K562 (cell line): Measurements from ENCODE around the gene ZNF768. TPM values are rescaled to one million over a fixed set of nuclear protein-coding genes. Genes with fewer than 3 reads are reported as not detected.

Experiments
- HMG20A ChIP-seq: fragments of 450-650 bp; formaldehyde crosslinking; conservative IDR thresholded peaks from 2 replicates; pipeline ENCODE4 v1.4.0; 2020; ENCODE audit warnings: mild to moderate bottlenecking, mixed read lengths
- LEF1 ChIP-seq: fragments of 450-650 bp; IDR thresholded peaks from 2 replicates; pipeline ENCODE4 v1.6.1; 2016; ENCODE audit warnings: mild to moderate bottlenecking
- MED1 ChIP-seq: sonication (generic); formaldehyde crosslinking; IDR thresholded peaks from 2 replicates; pipeline ENCODE4 v1.8.1; 2023; ENCODE audit warnings: missing genetic modification reagents, borderline replicate concordance
- POLR2A ChIP-seq: fragments of 450-650 bp; conservative IDR thresholded peaks from 2 replicates; pipeline ENCODE4 v1.6.1; 2016
- SP2 ChIP-seq: IDR thresholded peaks from 2 replicates; pipeline ENCODE4 v1.6.1; 2011; ENCODE audit warnings: mild to moderate bottlenecking, low read depth, low read length, moderate library complexity; ENCODE audit not compliant: poor library complexity, severe bottlenecking; ENCODE audit errors: extremely low read depth
- polyA plus RNA-seq, 8 experiments: library from polyadenylated mRNA; depleted of rRNA in 4 of 8; stranded (reverse) in 5 of 8; unstranded in 3 of 8; fragments of >200 nt; fragmentation: Nextera tagmentation in 2 of 8; fragmentation: Illumina TruSeq in 1 of 8; extraction: Ambion mirVana in 2 of 8; extraction: Trizol in 1 of 8; gene quantifications; 2 replicates each; pipeline versions ENCODE4 v1.2.1 to v1.2.3, GENCODE V29; 2011 to 2014; ENCODE audit warnings: inconsistent platforms in 1 of 8, missing spikeins in 1 of 8
- total RNA-seq, 7 experiments: library from RNA; depleted of rRNA in 6 of 7; stranded (reverse); fragments of >200 nt in 6 of 7; fragmentation: Illumina TruSeq in 2 of 7; extraction: Trizol in 2 of 7; gene quantifications; 2 replicates each; pipeline versions ENCODE4 v1.2.1 to v1.2.3, GENCODE V29; 2011 to 2021; ENCODE audit warnings: low replicate concordance in 1 of 7
- TF ChIP-seq, protein P1 (sequence below): fragments of 200-600 bp; sonication (generic); IDR thresholded peaks from one replicate; pipeline ENCODE4 v1.6.1; 2012; ENCODE audit warnings: mild to moderate bottlenecking, low read depth, low read length, inconsistent platforms
- TF ChIP-seq, protein P2 (sequence below): fragments of 250-450 bp; sonication (Bioruptor Pico); IDR thresholded peaks from 2 replicates; pipeline ENCODE4 v1.8.0; 2022; ENCODE audit warnings: inconsistent platforms, mild to moderate bottlenecking, moderate library complexity, borderline replicate concordance
- TF ChIP-seq, protein P3 (sequence below): fragments of 250-450 bp; sonication (Bioruptor Pico); IDR thresholded peaks from 2 replicates; pipeline ENCODE4 v1.5.0; 2022; ENCODE audit warnings: mild to moderate bottlenecking
- TF ChIP-seq, protein P4 (sequence below): fragments of 450-650 bp; IDR thresholded peaks from 2 replicates; pipeline ENCODE4 v1.7.1; 2018; ENCODE audit warnings: mild to moderate bottlenecking, low read depth; ENCODE audit not compliant: partially characterized antibody

The ZNF768 gene
- total and polyA plus RNA-seq, 9 of the 15 experiments (the other 6 are each of a cell fraction or from before 2014, with no cell fraction given), result 0.13 to 50.7 (median 26.9) TPM

DNA sequence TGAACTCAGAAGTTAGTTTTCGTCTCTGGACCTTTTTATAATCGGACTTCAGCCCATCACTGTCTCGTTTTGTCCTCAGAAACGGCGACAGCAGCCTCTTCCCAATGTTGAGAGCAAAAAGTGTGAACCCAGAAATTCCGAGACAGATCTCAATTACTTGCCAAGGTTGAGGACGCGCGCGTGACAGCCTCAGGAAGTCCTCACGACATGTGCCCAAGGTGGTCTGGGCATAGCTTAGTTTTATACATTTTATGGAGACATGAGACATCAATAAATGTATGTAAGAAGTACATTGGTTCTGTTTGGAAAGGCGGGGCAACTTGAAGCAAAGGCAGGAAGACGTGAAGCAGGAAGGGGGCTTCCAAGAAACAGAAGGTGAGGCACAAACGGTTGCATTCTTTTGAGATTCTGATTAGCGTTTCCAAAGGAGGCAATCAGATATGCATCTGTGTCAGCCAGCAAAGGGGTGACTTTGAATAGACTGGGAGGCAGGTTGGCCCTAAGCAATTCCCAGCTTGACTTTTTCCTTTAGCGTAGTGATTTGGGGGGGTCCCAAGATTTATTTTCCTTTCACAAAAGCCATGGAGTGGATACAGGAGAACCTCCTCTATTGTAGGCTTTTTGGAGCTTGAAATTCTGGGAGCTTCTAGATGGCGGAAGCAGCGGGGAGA lies 8.9 kb upstream of the ZNF768 start (continued):
- TF ChIP-seq, protein P1, sequence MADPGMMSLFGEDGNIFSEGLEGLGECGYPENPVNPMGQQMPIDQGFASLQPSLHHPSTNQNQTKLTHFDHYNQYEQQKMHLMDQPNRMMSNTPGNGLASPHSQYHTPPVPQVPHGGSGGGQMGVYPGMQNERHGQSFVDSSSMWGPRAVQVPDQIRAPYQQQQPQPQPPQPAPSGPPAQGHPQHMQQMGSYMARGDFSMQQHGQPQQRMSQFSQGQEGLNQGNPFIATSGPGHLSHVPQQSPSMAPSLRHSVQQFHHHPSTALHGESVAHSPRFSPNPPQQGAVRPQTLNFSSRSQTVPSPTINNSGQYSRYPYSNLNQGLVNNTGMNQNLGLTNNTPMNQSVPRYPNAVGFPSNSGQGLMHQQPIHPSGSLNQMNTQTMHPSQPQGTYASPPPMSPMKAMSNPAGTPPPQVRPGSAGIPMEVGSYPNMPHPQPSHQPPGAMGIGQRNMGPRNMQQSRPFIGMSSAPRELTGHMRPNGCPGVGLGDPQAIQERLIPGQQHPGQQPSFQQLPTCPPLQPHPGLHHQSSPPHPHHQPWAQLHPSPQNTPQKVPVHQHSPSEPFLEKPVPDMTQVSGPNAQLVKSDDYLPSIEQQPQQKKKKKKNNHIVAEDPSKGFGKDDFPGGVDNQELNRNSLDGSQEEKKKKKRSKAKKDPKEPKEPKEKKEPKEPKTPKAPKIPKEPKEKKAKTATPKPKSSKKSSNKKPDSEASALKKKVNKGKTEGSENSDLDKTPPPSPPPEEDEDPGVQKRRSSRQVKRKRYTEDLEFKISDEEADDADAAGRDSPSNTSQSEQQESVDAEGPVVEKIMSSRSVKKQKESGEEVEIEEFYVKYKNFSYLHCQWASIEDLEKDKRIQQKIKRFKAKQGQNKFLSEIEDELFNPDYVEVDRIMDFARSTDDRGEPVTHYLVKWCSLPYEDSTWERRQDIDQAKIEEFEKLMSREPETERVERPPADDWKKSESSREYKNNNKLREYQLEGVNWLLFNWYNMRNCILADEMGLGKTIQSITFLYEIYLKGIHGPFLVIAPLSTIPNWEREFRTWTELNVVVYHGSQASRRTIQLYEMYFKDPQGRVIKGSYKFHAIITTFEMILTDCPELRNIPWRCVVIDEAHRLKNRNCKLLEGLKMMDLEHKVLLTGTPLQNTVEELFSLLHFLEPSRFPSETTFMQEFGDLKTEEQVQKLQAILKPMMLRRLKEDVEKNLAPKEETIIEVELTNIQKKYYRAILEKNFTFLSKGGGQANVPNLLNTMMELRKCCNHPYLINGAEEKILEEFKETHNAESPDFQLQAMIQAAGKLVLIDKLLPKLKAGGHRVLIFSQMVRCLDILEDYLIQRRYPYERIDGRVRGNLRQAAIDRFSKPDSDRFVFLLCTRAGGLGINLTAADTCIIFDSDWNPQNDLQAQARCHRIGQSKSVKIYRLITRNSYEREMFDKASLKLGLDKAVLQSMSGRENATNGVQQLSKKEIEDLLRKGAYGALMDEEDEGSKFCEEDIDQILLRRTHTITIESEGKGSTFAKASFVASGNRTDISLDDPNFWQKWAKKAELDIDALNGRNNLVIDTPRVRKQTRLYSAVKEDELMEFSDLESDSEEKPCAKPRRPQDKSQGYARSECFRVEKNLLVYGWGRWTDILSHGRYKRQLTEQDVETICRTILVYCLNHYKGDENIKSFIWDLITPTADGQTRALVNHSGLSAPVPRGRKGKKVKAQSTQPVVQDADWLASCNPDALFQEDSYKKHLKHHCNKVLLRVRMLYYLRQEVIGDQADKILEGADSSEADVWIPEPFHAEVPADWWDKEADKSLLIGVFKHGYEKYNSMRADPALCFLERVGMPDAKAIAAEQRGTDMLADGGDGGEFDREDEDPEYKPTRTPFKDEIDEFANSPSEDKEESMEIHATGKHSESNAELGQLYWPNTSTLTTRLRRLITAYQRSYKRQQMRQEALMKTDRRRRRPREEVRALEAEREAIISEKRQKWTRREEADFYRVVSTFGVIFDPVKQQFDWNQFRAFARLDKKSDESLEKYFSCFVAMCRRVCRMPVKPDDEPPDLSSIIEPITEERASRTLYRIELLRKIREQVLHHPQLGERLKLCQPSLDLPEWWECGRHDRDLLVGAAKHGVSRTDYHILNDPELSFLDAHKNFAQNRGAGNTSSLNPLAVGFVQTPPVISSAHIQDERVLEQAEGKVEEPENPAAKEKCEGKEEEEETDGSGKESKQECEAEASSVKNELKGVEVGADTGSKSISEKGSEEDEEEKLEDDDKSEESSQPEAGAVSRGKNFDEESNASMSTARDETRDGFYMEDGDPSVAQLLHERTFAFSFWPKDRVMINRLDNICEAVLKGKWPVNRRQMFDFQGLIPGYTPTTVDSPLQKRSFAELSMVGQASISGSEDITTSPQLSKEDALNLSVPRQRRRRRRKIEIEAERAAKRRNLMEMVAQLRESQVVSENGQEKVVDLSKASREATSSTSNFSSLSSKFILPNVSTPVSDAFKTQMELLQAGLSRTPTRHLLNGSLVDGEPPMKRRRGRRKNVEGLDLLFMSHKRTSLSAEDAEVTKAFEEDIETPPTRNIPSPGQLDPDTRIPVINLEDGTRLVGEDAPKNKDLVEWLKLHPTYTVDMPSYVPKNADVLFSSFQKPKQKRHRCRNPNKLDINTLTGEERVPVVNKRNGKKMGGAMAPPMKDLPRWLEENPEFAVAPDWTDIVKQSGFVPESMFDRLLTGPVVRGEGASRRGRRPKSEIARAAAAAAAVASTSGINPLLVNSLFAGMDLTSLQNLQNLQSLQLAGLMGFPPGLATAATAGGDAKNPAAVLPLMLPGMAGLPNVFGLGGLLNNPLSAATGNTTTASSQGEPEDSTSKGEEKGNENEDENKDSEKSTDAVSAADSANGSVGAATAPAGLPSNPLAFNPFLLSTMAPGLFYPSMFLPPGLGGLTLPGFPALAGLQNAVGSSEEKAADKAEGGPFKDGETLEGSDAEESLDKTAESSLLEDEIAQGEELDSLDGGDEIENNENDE, result no peak
- TF ChIP-seq LEF1, result no peak
- TF ChIP-seq SP2, result no peak
- TF ChIP-seq, protein P2, sequence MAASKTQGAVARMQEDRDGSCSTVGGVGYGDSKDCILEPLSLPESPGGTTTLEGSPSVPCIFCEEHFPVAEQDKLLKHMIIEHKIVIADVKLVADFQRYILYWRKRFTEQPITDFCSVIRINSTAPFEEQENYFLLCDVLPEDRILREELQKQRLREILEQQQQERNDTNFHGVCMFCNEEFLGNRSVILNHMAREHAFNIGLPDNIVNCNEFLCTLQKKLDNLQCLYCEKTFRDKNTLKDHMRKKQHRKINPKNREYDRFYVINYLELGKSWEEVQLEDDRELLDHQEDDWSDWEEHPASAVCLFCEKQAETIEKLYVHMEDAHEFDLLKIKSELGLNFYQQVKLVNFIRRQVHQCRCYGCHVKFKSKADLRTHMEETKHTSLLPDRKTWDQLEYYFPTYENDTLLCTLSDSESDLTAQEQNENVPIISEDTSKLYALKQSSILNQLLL (CRISPR knock-in tag), result no peak
- TF ChIP-seq POLR2A, result peak; percentile 90
- TF ChIP-seq, protein P3, sequence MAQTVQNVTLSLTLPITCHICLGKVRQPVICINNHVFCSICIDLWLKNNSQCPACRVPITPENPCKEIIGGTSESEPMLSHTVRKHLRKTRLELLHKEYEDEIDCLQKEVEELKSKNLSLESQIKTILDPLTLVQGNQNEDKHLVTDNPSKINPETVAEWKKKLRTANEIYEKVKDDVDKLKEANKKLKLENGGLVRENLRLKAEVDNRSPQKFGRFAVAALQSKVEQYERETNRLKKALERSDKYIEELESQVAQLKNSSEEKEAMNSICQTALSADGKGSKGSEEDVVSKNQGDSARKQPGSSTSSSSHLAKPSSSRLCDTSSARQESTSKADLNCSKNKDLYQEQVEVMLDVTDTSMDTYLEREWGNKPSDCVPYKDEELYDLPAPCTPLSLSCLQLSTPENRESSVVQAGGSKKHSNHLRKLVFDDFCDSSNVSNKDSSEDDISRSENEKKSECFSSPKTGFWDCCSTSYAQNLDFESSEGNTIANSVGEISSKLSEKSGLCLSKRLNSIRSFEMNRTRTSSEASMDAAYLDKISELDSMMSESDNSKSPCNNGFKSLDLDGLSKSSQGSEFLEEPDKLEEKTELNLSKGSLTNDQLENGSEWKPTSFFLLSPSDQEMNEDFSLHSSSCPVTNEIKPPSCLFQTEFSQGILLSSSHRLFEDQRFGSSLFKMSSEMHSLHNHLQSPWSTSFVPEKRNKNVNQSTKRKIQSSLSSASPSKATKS (CRISPR knock-in tag), result no peak
- TF ChIP-seq HMG20A (CRISPR knock-in tag), result no peak
- no peak for TF ChIP-seq MED1
- TF ChIP-seq, protein P4, sequence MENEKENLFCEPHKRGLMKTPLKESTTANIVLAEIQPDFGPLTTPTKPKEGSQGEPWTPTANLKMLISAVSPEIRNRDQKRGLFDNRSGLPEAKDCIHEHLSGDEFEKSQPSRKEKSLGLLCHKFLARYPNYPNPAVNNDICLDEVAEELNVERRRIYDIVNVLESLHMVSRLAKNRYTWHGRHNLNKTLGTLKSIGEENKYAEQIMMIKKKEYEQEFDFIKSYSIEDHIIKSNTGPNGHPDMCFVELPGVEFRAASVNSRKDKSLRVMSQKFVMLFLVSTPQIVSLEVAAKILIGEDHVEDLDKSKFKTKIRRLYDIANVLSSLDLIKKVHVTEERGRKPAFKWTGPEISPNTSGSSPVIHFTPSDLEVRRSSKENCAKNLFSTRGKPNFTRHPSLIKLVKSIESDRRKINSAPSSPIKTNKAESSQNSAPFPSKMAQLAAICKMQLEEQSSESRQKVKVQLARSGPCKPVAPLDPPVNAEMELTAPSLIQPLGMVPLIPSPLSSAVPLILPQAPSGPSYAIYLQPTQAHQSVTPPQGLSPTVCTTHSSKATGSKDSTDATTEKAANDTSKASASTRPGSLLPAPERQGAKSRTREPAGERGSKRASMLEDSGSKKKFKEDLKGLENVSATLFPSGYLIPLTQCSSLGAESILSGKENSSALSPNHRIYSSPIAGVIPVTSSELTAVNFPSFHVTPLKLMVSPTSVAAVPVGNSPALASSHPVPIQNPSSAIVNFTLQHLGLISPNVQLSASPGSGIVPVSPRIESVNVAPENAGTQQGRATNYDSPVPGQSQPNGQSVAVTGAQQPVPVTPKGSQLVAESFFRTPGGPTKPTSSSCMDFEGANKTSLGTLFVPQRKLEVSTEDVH, result no peak
